Cardiac fibroblast (primary cell): ENCODE data around the gene LZTR1.

Experiments used
- DNase-seq, 2 donors: peaks; one replicate each; pipeline versions ENCODE4 v3.0.0 to v3.0.0-alpha.2; 2010; ENCODE audit warnings: low read depth in 2 of 2
- H3K4me3 ChIP-seq, 2 donors: replicated peaks in 1 of 2; 1 replicate in 1 of 2; 2 replicates in 1 of 2; pipeline ENCODE4 v1.5.1; 2011; ENCODE audit warnings: low read depth in 2 of 2, low read length in 2 of 2, mild to moderate bottlenecking in 2 of 2, moderate library complexity in 1 of 2
- CTCF ChIP-seq: IDR thresholded peaks from one replicate; pipeline ENCODE4 v1.5.1; 2011; ENCODE audit warnings: low read depth, mild to moderate bottlenecking, low read length, inconsistent platforms

Gene LZTR1

GRCh38 chr22:20996031-20996410, 13.9 kb downstream of the LZTR1 start:
- TF ChIP-seq CTCF, result no peak
- no peak overlapping the region for H3K4me3 ChIP-seq
- no peak for DNase-seq

GRCh38 chr22:20996598-20997535, 14.8 kb downstream of the LZTR1 start:
- no peak overlapping the region for H3K4me3 ChIP-seq
- no peak for TF ChIP-seq CTCF
- no peak for DNase-seq

GRCh38 chr22:20997536-20998257, 15.6 kb downstream of the LZTR1 start:
- no peak for TF ChIP-seq CTCF
- no peak for DNase-seq
- no peak overlapping the region for H3K4me3 ChIP-seq

- TF ChIP-seq CTCF, result no peak
- peak in 1 of 2 donors; percentile 44 for DNase-seq
- no peak overlapping the region for H3K4me3 ChIP-seq
Measured at GRCh38 chr22:20998411-20999336, 16.6 kb downstream of the LZTR1 start.

GRCh38 chr22:20999350-21000206, 17.5 kb downstream of the LZTR1 start:
- DNase-seq, result no peak
- no peak overlapping the region for H3K4me3 ChIP-seq
- TF ChIP-seq CTCF, result no peak
